Stimulated activated CD4-positive, alpha-beta T cell treated with anti-CD3 and anti-CD28 coated beads, TNF-alpha, amount 100 ng/mL, for 24 hours (primary cell): ENCODE data around the gene NR3C2.

Source experiments
- DNase-seq, 3 experiments: peaks; one replicate each; pipeline ENCODE4 v3.0.0-alpha.2; 2020; ENCODE audit warnings: low read depth in 3 of 3

The NR3C2 gene

GRCh38 chr4:148263802-148264201 is 178.4 kb downstream of the NR3C2 start:
- DNase-seq: no peak

GRCh38 chr4:148263127-148263526 is 179.1 kb downstream of the NR3C2 start:
- DNase-seq: no peak

DNA sequence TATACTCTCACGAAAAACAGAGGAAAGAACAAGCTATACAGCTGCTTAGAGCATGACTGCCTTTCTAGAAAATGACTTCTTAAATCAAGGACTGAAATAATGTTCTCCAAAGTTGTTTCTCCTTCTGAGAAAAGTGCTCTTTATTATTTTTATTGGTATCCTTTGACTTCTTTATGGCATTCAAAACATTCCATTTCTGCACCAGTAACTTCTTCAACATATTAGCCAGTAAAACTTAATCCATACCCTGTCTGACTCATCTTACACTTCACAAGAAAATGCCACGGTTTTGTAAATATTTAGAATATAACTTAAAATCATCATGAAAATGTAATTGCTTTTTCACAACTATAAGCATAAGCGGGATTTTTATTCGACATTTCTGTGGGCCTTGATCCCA is 180.4 kb downstream of the NR3C2 start:
- no peak for DNase-seq

- no peak for DNase-seq
These were observed 182.4 kb downstream of the NR3C2 start for GRCh38 chr4:148259841-148260240.

DNA sequence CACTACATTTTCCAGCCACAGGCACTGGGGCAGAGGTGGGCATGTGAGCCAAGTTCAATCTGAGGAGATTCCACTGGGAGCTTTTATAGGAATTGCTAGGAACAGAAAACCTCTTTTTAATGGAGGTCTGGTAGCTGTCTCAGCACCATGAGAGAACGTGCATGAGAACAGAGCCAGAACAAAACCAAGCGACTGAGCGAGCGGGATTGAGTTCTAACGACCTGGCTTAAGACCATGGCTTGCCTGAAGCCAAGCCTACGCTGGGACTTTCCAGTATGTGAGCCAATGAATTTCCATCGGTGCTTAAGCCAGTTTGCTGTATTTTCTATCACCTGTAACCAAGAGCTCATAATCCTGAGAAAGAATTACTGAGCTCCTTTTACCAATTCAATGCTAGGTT is 183.7 kb downstream of the NR3C2 start:
- DNase-seq: no peak

- DNase-seq: no peak
These were observed 186.9 kb downstream of the NR3C2 start for GRCh38 chr4:148255344-148255720.

GRCh38 chr4:148254621-148255343 is 187.4 kb downstream of the NR3C2 start:
- DNase-seq: no peak

GRCh38 chr4:148253768-148254167 is 188.4 kb downstream of the NR3C2 start:
- no peak for DNase-seq

- no peak for DNase-seq
These were observed 193.4 kb downstream of the NR3C2 start for GRCh38 chr4:148248824-148249223.

GRCh38 chr4:148245015-148245414 is 197.2 kb downstream of the NR3C2 start:
- no peak for DNase-seq

DNA sequence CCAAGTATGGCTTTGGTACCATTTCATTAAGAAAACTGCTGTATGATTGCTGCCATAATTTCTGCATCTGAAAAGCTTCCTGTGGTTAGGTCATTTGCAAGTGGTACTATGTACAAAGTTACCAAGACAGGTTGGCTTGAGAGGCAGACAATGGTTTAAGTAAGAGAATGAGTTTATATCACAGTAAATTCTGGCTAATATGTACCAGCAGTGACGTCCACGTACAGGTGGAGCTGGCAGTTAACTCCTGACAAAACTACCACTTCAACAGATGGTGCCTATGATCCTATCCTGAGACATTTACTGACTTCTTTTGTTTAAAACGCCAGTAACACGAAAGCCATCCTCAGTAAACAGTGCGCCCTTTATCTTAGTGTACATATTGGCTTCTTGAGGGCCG is 198.4 kb downstream of the NR3C2 start:
- no peak for DNase-seq

DNA sequence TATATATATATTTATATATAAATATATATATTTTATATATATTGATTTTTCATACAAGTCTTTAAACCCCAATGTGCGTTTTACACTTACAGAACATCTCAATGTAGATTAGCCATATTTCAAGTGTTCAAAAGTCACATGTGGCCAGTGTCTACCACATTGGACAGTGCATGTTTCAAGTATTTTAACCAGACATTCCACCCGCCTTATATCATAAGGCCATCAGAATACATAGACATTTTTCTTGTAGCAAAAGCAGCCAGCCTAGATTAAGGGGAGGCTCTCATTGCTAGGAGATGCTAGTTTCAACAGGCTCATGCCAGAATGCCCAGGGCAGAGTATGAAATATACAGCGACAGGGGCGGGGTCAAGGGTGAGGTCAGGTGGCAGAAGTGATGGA is 202.0 kb downstream of the NR3C2 start:
- no peak for DNase-seq

- DNase-seq: no peak
These were observed 202.7 kb downstream of the NR3C2 start for GRCh38 chr4:148239494-148239985.

- DNase-seq: no peak
These were observed 203.3 kb downstream of the NR3C2 start for GRCh38 chr4:148238811-148239493.

GRCh38 chr4:148238086-148238485 is 204.1 kb downstream of the NR3C2 start:
- DNase-seq: no peak

DNA sequence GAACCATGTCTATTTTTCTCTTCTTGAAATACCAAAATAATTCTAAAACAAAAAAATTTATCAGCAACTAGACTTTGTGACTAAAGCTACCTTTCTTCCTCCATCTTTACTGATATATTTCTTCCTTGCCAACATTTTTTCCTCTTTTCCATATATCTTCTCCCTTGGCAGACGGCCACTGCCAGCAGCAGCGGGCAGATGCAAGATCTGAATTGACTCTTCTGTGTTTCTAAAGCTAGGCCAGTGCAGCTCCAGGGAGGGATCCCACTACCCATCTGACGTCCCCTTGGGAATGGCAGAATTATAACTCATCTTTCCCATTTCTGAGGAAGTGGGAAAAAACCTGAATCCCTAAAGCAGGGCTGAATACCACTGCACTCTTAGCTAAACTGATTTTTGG is 206.4 kb downstream of the NR3C2 start:
- no peak for DNase-seq

GRCh38 chr4:148229798-148230197 is 212.4 kb downstream of the NR3C2 start:
- DNase-seq: no peak

DNA sequence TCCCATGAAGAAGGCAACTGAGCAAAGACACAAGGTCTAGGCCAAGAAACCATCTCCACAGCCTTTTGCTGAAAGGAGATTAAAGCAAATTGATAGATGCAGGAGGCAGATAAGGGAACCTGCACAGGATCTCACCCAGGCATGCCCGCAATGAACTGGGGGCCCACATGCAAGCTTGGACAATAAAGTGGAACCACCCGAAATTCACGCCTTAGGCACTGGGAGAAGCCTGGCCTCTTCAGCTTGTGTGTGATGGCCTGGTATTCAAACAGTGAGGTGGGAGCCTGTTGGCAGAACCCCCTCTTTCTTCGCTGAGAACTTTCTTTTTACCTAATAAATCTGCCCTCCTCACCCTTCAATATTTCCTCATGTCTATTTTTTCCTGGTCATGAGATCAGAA is 213.2 kb downstream of the NR3C2 start:
- no peak for DNase-seq

DNA sequence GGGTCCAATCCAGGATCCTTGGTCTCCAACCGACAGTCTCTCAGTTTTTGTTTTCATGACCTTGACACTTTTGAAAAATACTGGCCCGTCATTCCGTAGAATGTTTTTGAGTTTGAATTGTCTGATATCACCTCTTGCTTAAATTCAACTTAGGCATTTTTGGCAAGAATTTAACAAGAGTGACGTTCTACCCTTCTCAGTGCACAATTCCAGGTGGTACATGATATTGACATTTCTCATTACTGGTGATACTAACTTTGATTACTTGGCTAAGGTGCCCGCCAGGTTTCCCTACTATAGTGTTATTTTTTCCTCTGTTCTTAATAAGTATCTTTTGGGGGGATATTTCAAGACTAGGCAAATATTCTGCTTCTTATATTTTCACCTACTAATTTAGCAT is 215.1 kb downstream of the NR3C2 start:
- no peak for DNase-seq

- no peak for DNase-seq
These were observed 215.9 kb downstream of the NR3C2 start for GRCh38 chr4:148226341-148226740.

GRCh38 chr4:148225639-148226038 is 216.6 kb downstream of the NR3C2 start:
- no peak for DNase-seq

- no peak for DNase-seq
These were observed 217.7 kb downstream of the NR3C2 start for GRCh38 chr4:148224476-148224875.

DNA sequence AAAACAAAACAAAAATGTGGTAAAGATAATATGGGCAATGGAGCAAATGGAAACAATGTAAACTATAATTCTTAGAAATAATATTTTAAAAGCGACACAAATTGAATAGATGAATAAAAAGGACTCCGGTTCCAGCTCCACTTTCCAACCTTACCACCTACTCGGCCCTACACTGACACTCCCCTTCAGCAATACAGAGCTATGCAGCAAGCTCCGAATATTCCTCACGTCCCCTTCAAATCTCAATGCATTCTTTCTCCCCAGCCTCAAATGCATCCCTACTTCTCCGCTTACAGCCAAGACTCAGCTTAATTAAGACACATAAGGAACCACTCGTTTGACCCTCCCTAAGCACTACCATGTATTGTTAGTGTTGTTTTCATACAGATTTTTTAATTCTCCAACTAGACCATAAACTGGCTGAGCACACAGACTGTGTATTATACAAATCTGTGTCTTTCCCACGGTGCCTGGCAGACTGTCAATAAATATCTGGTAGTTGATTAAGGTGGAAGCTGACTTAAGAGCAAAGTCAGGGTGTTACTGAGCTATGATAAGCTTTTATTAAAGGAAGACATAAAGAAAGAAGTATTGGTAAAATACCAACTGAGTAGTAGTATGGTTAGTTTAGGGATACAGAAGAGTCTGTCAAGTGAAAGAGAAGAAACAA is 219.1 kb downstream of the NR3C2 start:
- DNase-seq: no peak
